ELR (cell line): ENCODE measurements around the gene DGKI.
"Not testable (repeated sequence)": the region's sequence is repeated elsewhere in the genome, so short reads cannot be mapped to it uniquely, and the experiment has no call there.

Experiments used
- DNase-seq: peaks from one replicate; pipeline ENCODE4 v3.0.0-alpha.2; 2015; ENCODE audit warnings: low read depth

The DGKI gene

GRCh38 chr7:137469191-137469811 lies 377.5 kb downstream of the DGKI start:
- no peak for DNase-seq

GRCh38 chr7:137462847-137463246 lies 383.9 kb downstream of the DGKI start:
- DNase-seq: no peak

- peak; percentile 53 for DNase-seq
These were observed 384.6 kb downstream of the DGKI start for GRCh38 chr7:137462074-137462715.

- DNase-seq: no peak
These were observed 388.4 kb downstream of the DGKI start for GRCh38 chr7:137458399-137458798.

GRCh38 chr7:137454767-137455166 lies 392.0 kb downstream of the DGKI start:
- DNase-seq: no peak

GRCh38 chr7:137454246-137454724 lies 392.5 kb downstream of the DGKI start:
- peak; percentile 55 for DNase-seq

GRCh38 chr7:137453356-137453755 lies 393.4 kb downstream of the DGKI start:
- DNase-seq: no peak

GRCh38 chr7:137449016-137449415 lies 397.8 kb downstream of the DGKI start:
- DNase-seq: peak; percentile 3

- DNase-seq: not testable (repeated sequence)
These were observed 398.2 kb downstream of the DGKI start for GRCh38 chr7:137448572-137448971.

- DNase-seq: no peak
These were observed 400.7 kb downstream of the DGKI start for GRCh38 chr7:137446025-137446424.

- DNase-seq: no peak
These were observed 401.5 kb downstream of the DGKI start for GRCh38 chr7:137445268-137445667.

GRCh38 chr7:137443616-137444015 lies 403.2 kb downstream of the DGKI start:
- peak; percentile 60 for DNase-seq

- no peak for DNase-seq
These were observed 405.3 kb downstream of the DGKI start for GRCh38 chr7:137441451-137441850.

GRCh38 chr7:137439829-137440825 lies 406.6 kb downstream of the DGKI start:
- DNase-seq: no peak

- no peak for DNase-seq
These were observed 411.8 kb downstream of the DGKI start for GRCh38 chr7:137434946-137435345.

GRCh38 chr7:137434530-137434929 lies 412.2 kb downstream of the DGKI start:
- DNase-seq: no peak

GRCh38 chr7:137423321-137423720 lies 423.5 kb downstream of the DGKI start:
- DNase-seq: no peak

GRCh38 chr7:137421366-137421765 lies 425.4 kb downstream of the DGKI start:
- no peak for DNase-seq

GRCh38 chr7:137418841-137419240 lies 427.9 kb downstream of the DGKI start:
- DNase-seq: no peak

GRCh38 chr7:137417464-137417863 lies 429.3 kb downstream of the DGKI start:
- no peak for DNase-seq

GRCh38 chr7:137413901-137414300 lies 432.9 kb downstream of the DGKI start:
- no peak for DNase-seq

GRCh38 chr7:137411446-137411845 lies 435.3 kb downstream of the DGKI start:
- DNase-seq: no peak

- no peak for DNase-seq
These were observed 438.6 kb downstream of the DGKI start for GRCh38 chr7:137408126-137408525.
